H1 (cell line): ENCODE results near the gene TRIM61. TPM values are rescaled to one million over a fixed set of nuclear protein-coding genes. Genes with fewer than 3 reads are reported as not detected.
"Not testable (repeated sequence)": the region's sequence is repeated elsewhere in the genome, so short reads cannot be mapped to it uniquely, and the experiment has no call there.

ENCODE experiments used
- CTCF ChIA-PET: fragments of 300-600 bp; sonication (Branson Sonifier 250); formaldehyde crosslinking; loops from one replicate; lab custom pipeline; 2021; ENCODE audit not compliant: partially characterized antibody; lab: Charles Lee
- POLR2A ChIA-PET: fragments of 300-600 bp; sonication (Branson Sonifier 250); formaldehyde crosslinking; loops from one replicate; lab custom pipeline; 2021; ENCODE audit warnings: inconsistent platforms; ENCODE audit not compliant: partially characterized antibody; lab: Charles Lee
- DNase-seq, 2 experiments: peaks; one replicate each; pipeline versions ENCODE4 v3.0.0 to v3.0.0-alpha.2; 2010 to 2022; ENCODE audit warnings: low spot score in 2 of 2, low read depth in 1 of 2, mixed read lengths in 1 of 2
- FAIRE-seq: peaks from 2 replicates; lab custom pipeline; 2011; peaks lifted over from hg19 to GRCh38; lab: Jason Lieb, UNC
- H2AFZ ChIP-seq: 2 replicates; pipeline ENCODE4 v1.8.1; 2012; ENCODE audit warnings: low read length, inconsistent platforms
- H2AK5ac ChIP-seq: 2 replicates; pipeline ENCODE4 v1.6.1; 2013; ENCODE audit warnings: low read depth, low read length
- H2BK120ac ChIP-seq: replicated peaks from 2 replicates; pipeline ENCODE3; 2013; ENCODE audit warnings: low read depth, low read length, inconsistent platforms
- H2BK12ac ChIP-seq: 2 replicates; pipeline ENCODE4 v1.6.1; 2013; ENCODE audit warnings: low read depth, low read length
- H2BK15ac ChIP-seq: 2 replicates; pipeline ENCODE4 v1.6.1; 2013; ENCODE audit warnings: low read length
- H2BK20ac ChIP-seq: 2 replicates; pipeline ENCODE4 v1.6.1; 2013; ENCODE audit warnings: low read length
- H2BK5ac ChIP-seq: 2 replicates; pipeline ENCODE4 v1.6.1; 2013; ENCODE audit warnings: low read depth, low read length
- H3K14ac ChIP-seq: 2 replicates; pipeline ENCODE4 v1.6.1; 2013; ENCODE audit warnings: inconsistent platforms; ENCODE audit not compliant: insufficient read length
- H3K18ac ChIP-seq: 2 replicates; pipeline ENCODE4 v1.6.1; 2013; ENCODE audit warnings: low read length; ENCODE audit errors: extremely low read depth
- H3K23ac ChIP-seq: 2 replicates; pipeline ENCODE4 v1.6.1; 2013; ENCODE audit warnings: inconsistent platforms; ENCODE audit not compliant: insufficient read length
- H3K23me2 ChIP-seq: 2 replicates; pipeline ENCODE4 v1.6.1; 2013; ENCODE audit warnings: low read depth, low read length
- H3K27ac ChIP-seq: 2 replicates; pipeline ENCODE4 v1.6.1; 2011; ENCODE audit warnings: low read depth, low read length, inconsistent platforms
- H3K27me3 ChIP-seq, 4 experiments: replicated peaks in 1 of 4; 1 replicate in 1 of 4; 2 replicates in 3 of 4; pipeline versions ENCODE4 v1.6.1 to v1.8.1; 2011 to 2013; ENCODE audit warnings: low read length in 3 of 4, mild to moderate bottlenecking in 3 of 4, inconsistent platforms in 2 of 4, mixed read lengths in 2 of 4, moderate library complexity in 1 of 4; ENCODE audit not compliant: control insufficient read depth in 3 of 4, insufficient read depth in 3 of 4; ENCODE audit errors: extremely low read depth in 1 of 4
- H3K36me3 ChIP-seq, 4 experiments: 2 replicates each; pipeline versions ENCODE4 v1.6.1 to v1.8.1; 2011 to 2013; ENCODE audit warnings: mild to moderate bottlenecking in 4 of 4, low read length in 3 of 4, moderate library complexity in 2 of 4, control low read depth in 1 of 4, inconsistent platforms in 1 of 4; ENCODE audit not compliant: insufficient read depth in 4 of 4, control insufficient read depth in 2 of 4
- H3K4ac ChIP-seq: replicated peaks from 2 replicates; pipeline ENCODE3; 2013; ENCODE audit warnings: low read length, low read depth, mixed read lengths, inconsistent platforms; ENCODE audit not compliant: insufficient read length
- H3K4me1 ChIP-seq, 4 experiments: replicated peaks in 1 of 4; 1 replicate in 1 of 4; 2 replicates in 3 of 4; pipeline versions ENCODE4 v1.6.1 to v1.8.1; 2011 to 2013; ENCODE audit warnings: low read length in 3 of 4, inconsistent platforms in 2 of 4, mixed read lengths in 1 of 4; ENCODE audit not compliant: insufficient read depth in 4 of 4, control insufficient read depth in 3 of 4
- H3K4me2 ChIP-seq, 2 experiments: 2 replicates each; pipeline versions ENCODE4 v1.6.1 to v1.8.1; 2011 to 2013; ENCODE audit warnings: low read depth in 2 of 2, low read length in 2 of 2, control low read depth in 1 of 2, inconsistent platforms in 1 of 2, mild to moderate bottlenecking in 1 of 2; ENCODE audit not compliant: insufficient read depth in 1 of 2
- H3K4me3 ChIP-seq, 4 experiments: fragments of 200-600, 300-600 bp in 1 of 4; sonication (generic), shearing (Covaris generic), sonication (Bioruptor Twin) in 1 of 4; 2 replicates each; pipeline versions ENCODE4 v1.5.1 to v1.8.1; 2011 to 2016; ENCODE audit warnings: low read length in 4 of 4, low read depth in 3 of 4, control low read depth in 2 of 4, inconsistent platforms in 2 of 4, mild to moderate bottlenecking in 2 of 4, mixed read lengths in 1 of 4, moderate library complexity in 1 of 4; ENCODE audit not compliant: insufficient read depth in 2 of 4; ENCODE audit errors: extremely low read depth in 1 of 4
- H3K56ac ChIP-seq: replicated peaks from 2 replicates; pipeline ENCODE3; 2013; ENCODE audit warnings: low read depth, mild to moderate bottlenecking, mixed read lengths, low read length, inconsistent platforms; ENCODE audit not compliant: insufficient read length
- H3K79me1 ChIP-seq: 2 replicates; pipeline ENCODE4 v1.6.1; 2013; ENCODE audit warnings: low read depth, low read length, control low read depth
- H3K79me2 ChIP-seq, 2 experiments: 2 replicates each; pipeline versions ENCODE4 v1.6.1 to v1.8.1; 2012 to 2013; ENCODE audit warnings: low read length in 2 of 2, mild to moderate bottlenecking in 2 of 2, inconsistent platforms in 1 of 2; ENCODE audit not compliant: insufficient read depth in 2 of 2, control insufficient read depth in 1 of 2
- H3K9ac ChIP-seq, 4 experiments: replicated peaks in 1 of 4; 1 replicate in 1 of 4; 2 replicates in 3 of 4; pipeline versions ENCODE4 v1.6.1 to v1.8.1; 2011 to 2013; ENCODE audit warnings: low read depth in 3 of 4, low read length in 3 of 4, control low read depth in 2 of 4, mild to moderate bottlenecking in 2 of 4, moderate library complexity in 2 of 4, inconsistent platforms in 1 of 4; ENCODE audit errors: extremely low read depth in 1 of 4
- H3K9me3 ChIP-seq, 2 experiments: 2 replicates each; pipeline versions ENCODE4 v1.6.1 to v1.8.1; 2012 to 2013; ENCODE audit warnings: mild to moderate bottlenecking in 2 of 2, moderate library complexity in 2 of 2, control low read depth in 1 of 2, inconsistent platforms in 1 of 2, low read depth in 1 of 2, low read length in 1 of 2, mixed read lengths in 1 of 2; ENCODE audit not compliant: insufficient read depth in 2 of 2
- H4K20me1 ChIP-seq, 2 experiments: replicated peaks in 1 of 2; 2 replicates each; pipeline versions ENCODE3 to v1.8.1; 2011 to 2013; ENCODE audit warnings: inconsistent platforms in 2 of 2, low read length in 2 of 2, mild to moderate bottlenecking in 1 of 2; ENCODE audit not compliant: insufficient read depth in 2 of 2, control insufficient read depth in 1 of 2
- H4K5ac ChIP-seq: 2 replicates; pipeline ENCODE4 v1.6.1; 2013; ENCODE audit warnings: low read length, low read depth, mixed read lengths, inconsistent platforms; ENCODE audit not compliant: insufficient read length
- H4K8ac ChIP-seq: 2 replicates; pipeline ENCODE4 v1.8.0; 2013; ENCODE audit warnings: mild to moderate bottlenecking, moderate library complexity, low read length, inconsistent platforms; ENCODE audit not compliant: insufficient read depth; ENCODE audit errors: extremely low read depth
- H4K91ac ChIP-seq: replicated peaks from 2 replicates; pipeline ENCODE3; 2013; ENCODE audit warnings: low read length, mixed read lengths, inconsistent platforms; ENCODE audit not compliant: insufficient read length
- KDM4A ChIP-seq: IDR thresholded peaks from one replicate; pipeline ENCODE4 v1.7.1; 2012; ENCODE audit warnings: low read depth, mild to moderate bottlenecking, moderate library complexity, low read length, inconsistent platforms; ENCODE audit not compliant: severe bottlenecking
- NANOG ChIP-seq: IDR thresholded peaks from 2 replicates; pipeline ENCODE4 v1.6.1; 2011; ENCODE audit warnings: low read length, low read depth, mild to moderate bottlenecking, inconsistent platforms; ENCODE audit not compliant: insufficient read depth, poor library complexity, severe bottlenecking
- WGBS, 2 experiments: shearing (Covaris generic) in 1 of 2; methylation state at CpG; one replicate each; pipeline versions ENCODE4 v1.1.6 to v1.1.7; 2013 to 2015; ENCODE audit warnings: low lambda C conversion rate in 2 of 2, mixed read lengths in 2 of 2, inconsistent platforms in 1 of 2, low coverage in 1 of 2, missing lambda C conversion rate in 1 of 2; ENCODE audit not compliant: insufficient replicate concordance in 2 of 2, insufficient coverage in 1 of 2, insufficient read length in 1 of 2; ENCODE audit errors: extremely low coverage in 1 of 2, missing lambda C conversion rate in 1 of 2; 5-methylcytosine and 5-hydroxymethylcytosine counted together
- polyA plus RNA-seq, 7 experiments: library from polyadenylated mRNA; depleted of rRNA in 3 of 7; stranded (reverse) in 5 of 7; unstranded in 2 of 7; fragments of >200 nt in 5 of 7; fragments of 200-250 nt in 2 of 7; gene quantifications; 1 replicate in 5 of 7; 2 replicates in 1 of 7; 4 replicates in 1 of 7; pipeline versions ENCODE4 v1.2.1 to v1.2.3, GENCODE V29; 2011 to 2013; ENCODE audit warnings: missing spikeins in 2 of 7, mixed read lengths in 2 of 7
- total RNA-seq: library from RNA; stranded (reverse); fragmentation: NEBNext Ultra II Directional; extraction: Animal tissue kit (Norgen Biotek cat#: 25700); gene quantifications from 2 replicates; pipeline ENCODE4 v1.2.1, GENCODE V29; 2021

Gene TRIM61
- total and polyA plus RNA-seq, 2 of the 8 experiments (the other 6 are each of a cell fraction or from before 2014, with no cell fraction given): 0.18 to 5.0 TPM

GRCh38 chr4:164977243-164978164, at the start of gene TRIM61 (continued):
- TF ChIP-seq KDM4A (no peak), NANOG (no peak)

- CTCF ChIA-PET: interaction anchor here (2.3 to 4.4 kb wide), 3 partner anchors 9 to 257 kb away, joined by 5 to 14 read pairs (median 8); no protein-coding TSS in a partner anchor
- H3K4me1 ChIP-seq, H2BK20ac ChIP-seq, H3K79me2 ChIP-seq, H3K27ac ChIP-seq, H3K9ac ChIP-seq, H2BK5ac ChIP-seq, H3K23ac ChIP-seq, H3K4me2 ChIP-seq, H3K27me3 ChIP-seq, H3K18ac ChIP-seq, H3K36me3 ChIP-seq, H3K79me1 ChIP-seq, H3K56ac ChIP-seq, H3K9me3 ChIP-seq, H4K20me1 ChIP-seq, H2BK120ac ChIP-seq, FAIRE-seq, DNase-seq, H2AK5ac ChIP-seq, H2AFZ ChIP-seq, H4K8ac ChIP-seq, H3K23me2 ChIP-seq, POLR2A ChIA-PET, H4K91ac ChIP-seq, H2BK15ac ChIP-seq, H3K4me3 ChIP-seq, H4K5ac ChIP-seq, H3K4ac ChIP-seq, H2BK12ac ChIP-seq, H3K14ac ChIP-seq: not testable (repeated sequence)
- 90% methylated on average over 8 of the region's 8 CpGs; no CpG with 5 or more reads in 1 of the 2 experiments for WGBS, 2 experiments
These were observed 48.3 kb upstream of the TRIM61 start for GRCh38 chr4:165025782-165026181.
